HepG2 (cell line): Measurements from ENCODE around the gene CLCA2. TPM values are rescaled to one million over a fixed set of nuclear protein-coding genes. Genes with fewer than 3 reads are reported as not detected.
A peak's percentile ranks its signal among the peaks of the same experiment; 100 is the strongest.

Source experiments
- ATAC-seq: fragments of 200-7000 bp; cut with Tn5 transposase; 3 replicates; pipeline ENCODE4 v1.9.1; 2020; ENCODE audit warnings: mild to moderate bottlenecking, moderate library complexity
- BruUV-seq: library from RNA; stranded (reverse); fragments of 400-500 nt; replicated peaks from 2 replicates; lab custom pipeline; 2021; lab: Mats Ljungman, UMichigan
- CTCF ChIA-PET: fragments of 300-600 bp; formaldehyde crosslinking; extraction: SDS; loops from one replicate; lab custom pipeline; 2021; ENCODE audit warnings: low total read pairs, inconsistent platforms, low intra/inter-chr PET ratio; lab: Yijun Ruan, JAX
- POLR2A ChIA-PET: fragments of 350-600 bp; sonication (Branson Sonifier 250); formaldehyde crosslinking; loops from one replicate; lab custom pipeline; 2020; ENCODE audit warnings: antibody characterized with exemption, inconsistent platforms; lab: Yijun Ruan, JAX
- DNase-seq: peaks from one replicate; pipeline ENCODE4 v3.0.0-alpha.2; 2015; ENCODE audit warnings: low spot score
- FAIRE-seq: peaks from 3 replicates; lab custom pipeline; 2011; peaks lifted over from hg19 to GRCh38; lab: Jason Lieb, UNC
- H2AFZ ChIP-seq: one replicate; pipeline ENCODE4 v1.6.1; 2011; ENCODE audit warnings: low read length, inconsistent platforms
- H3K27ac ChIP-seq: fragments of 300-600 bp; 3 replicates; pipeline ENCODE4 v1.8.0; 2011; ENCODE audit warnings: mixed run types, mild to moderate bottlenecking, mixed read lengths, low read length, inconsistent platforms; ENCODE audit not compliant: insufficient read depth; ENCODE audit errors: extremely low read length
- H3K27me3 ChIP-seq, 2 experiments: fragments of 200-600 bp in 1 of 2; 2 replicates in 1 of 2; 3 replicates in 1 of 2; pipeline versions ENCODE4 v1.6.0 to v1.8.0; 2011; ENCODE audit warnings: low read length in 2 of 2, mild to moderate bottlenecking in 2 of 2, moderate library complexity in 2 of 2, inconsistent platforms in 1 of 2; ENCODE audit not compliant: insufficient read depth in 2 of 2, control insufficient read depth in 1 of 2
- H3K36me3 ChIP-seq, 2 experiments: fragments of 200-600 bp in 1 of 2; replicated peaks in 1 of 2; 2 replicates in 1 of 2; 3 replicates in 1 of 2; pipeline versions ENCODE4 v1.5.1 to v1.8.0; 2011; ENCODE audit warnings: low read length in 2 of 2, inconsistent platforms in 1 of 2; ENCODE audit not compliant: insufficient read depth in 2 of 2, control insufficient read depth in 1 of 2
- H3K4me1 ChIP-seq: 2 replicates; pipeline ENCODE4 v1.5.1; 2012; ENCODE audit warnings: low read length, inconsistent platforms; ENCODE audit not compliant: insufficient read depth
- H3K4me2 ChIP-seq: 2 replicates; pipeline ENCODE4 v1.6.0; 2011; ENCODE audit warnings: low read depth, low read length, inconsistent platforms
- H3K4me3 ChIP-seq, 3 experiments: fragments of 200-600 bp in 1 of 3; sonication (generic), shearing (Covaris generic) in 1 of 3; replicated peaks in 1 of 3; 2 replicates each; pipeline ENCODE4 v1.5.1; 2011 to 2016; ENCODE audit warnings: low read length in 3 of 3, inconsistent platforms in 2 of 3, low read depth in 2 of 3, mild to moderate bottlenecking in 2 of 3, control low read depth in 1 of 3, mixed read lengths in 1 of 3; ENCODE audit not compliant: insufficient read depth in 1 of 3
- H3K79me2 ChIP-seq: one replicate; pipeline ENCODE4 v1.6.1; 2011; ENCODE audit warnings: low read length, inconsistent platforms; ENCODE audit not compliant: insufficient read depth
- H3K9ac ChIP-seq: 2 replicates; pipeline ENCODE4 v1.6.0; 2011; ENCODE audit warnings: mild to moderate bottlenecking, low read depth, low read length, inconsistent platforms; ENCODE audit not compliant: insufficient read depth
- H3K9me3 ChIP-seq: 2 replicates; pipeline ENCODE4 v1.5.1; 2012; ENCODE audit warnings: mild to moderate bottlenecking, low read length
- H4K20me1 ChIP-seq: 2 replicates; pipeline ENCODE4 v1.6.0; 2011; ENCODE audit warnings: inconsistent platforms, mild to moderate bottlenecking, low read length, moderate library complexity; ENCODE audit not compliant: insufficient read depth
- BCL6 ChIP-seq: IDR thresholded peaks from 2 replicates; pipeline ENCODE4 v1.6.1; 2016; ENCODE audit warnings: missing genetic modification reagents, missing compliant biosample characterization
- E2F2 ChIP-seq: sonication (generic); formaldehyde crosslinking; IDR thresholded peaks from 2 replicates; pipeline ENCODE4 v1.4.0; 2020; ENCODE audit warnings: missing genetic modification reagents, borderline replicate concordance
- KMT2B ChIP-seq: IDR thresholded peaks from 2 replicates; pipeline ENCODE4 v1.6.1; 2016; ENCODE audit warnings: missing genetic modification reagents, missing compliant biosample characterization
- TRIM22 ChIP-seq: fragments of 450-650 bp; IDR thresholded peaks from 2 replicates; pipeline ENCODE4 v1.6.1; 2017
- UBTF ChIP-seq: sonication (generic); formaldehyde crosslinking; IDR thresholded peaks from 2 replicates; pipeline ENCODE4 v1.4.0; 2020; ENCODE audit warnings: mild to moderate bottlenecking, missing genetic modification reagents
- ZBTB42 ChIP-seq: sonication (generic); formaldehyde crosslinking; IDR thresholded peaks from 2 replicates; pipeline ENCODE4 v1.5.0; 2020; ENCODE audit warnings: mild to moderate bottlenecking, missing genetic modification reagents
- ZNF224 ChIP-seq: sonication (generic); formaldehyde crosslinking; IDR thresholded peaks from 2 replicates; pipeline ENCODE4 v1.5.0; 2020; ENCODE audit warnings: mild to moderate bottlenecking, missing genetic modification reagents
- ZNF530 ChIP-seq: sonication (generic); formaldehyde crosslinking; IDR thresholded peaks from 2 replicates; pipeline ENCODE4 v1.5.0; 2020; ENCODE audit warnings: low read depth, mild to moderate bottlenecking, missing genetic modification reagents
- ZSCAN20 ChIP-seq: sonication (generic); formaldehyde crosslinking; IDR thresholded peaks from 2 replicates; pipeline ENCODE4 v1.4.0; 2020; ENCODE audit warnings: missing genetic modification reagents, mild to moderate bottlenecking, borderline replicate concordance
- ZSCAN22 ChIP-seq: sonication (generic); formaldehyde crosslinking; IDR thresholded peaks from 2 replicates; pipeline ENCODE4 v1.4.0; 2020; ENCODE audit warnings: mild to moderate bottlenecking, missing genetic modification reagents
- WGBS: methylation state at CpG from one replicate; pipeline ENCODE4 v1.1.6; 2017; ENCODE audit warnings: low lambda C conversion rate; 5-methylcytosine and 5-hydroxymethylcytosine counted together
- in situ Hi-C: cut with HindIII; loops from 2 replicates; pipeline ENCODE4 v1.10.0; 2017; ENCODE audit warnings: low pct_unique_long_range_greater_than_20kb; ENCODE audit not compliant: extremely low pct_ligation_motif_present
- intact Hi-C: fragments of 100-400 bp; cut with micrococcal nuclease; formaldehyde crosslinking; loops from one replicate; pipeline ENCODE4 v1.10.0; 2022; ENCODE audit not compliant: unreplicated experiment
- polyA plus RNA-seq, 8 experiments: library from polyadenylated mRNA; depleted of rRNA in 3 of 8; stranded (reverse) in 7 of 8; unstranded in 1 of 8; fragments of >200 nt; fragmentation: Illumina TruSeq in 4 of 8; extraction: Trizol in 4 of 8; gene quantifications; 2 replicates each; pipeline versions ENCODE4 v1.2.1 to v1.2.3, GENCODE V29; 2011 to 2016; ENCODE audit warnings: low read depth in 4 of 8, missing spikeins in 1 of 8, mixed read lengths in 1 of 8; ENCODE audit not compliant: insufficient read depth in 1 of 8
- total RNA-seq, 5 experiments: library from RNA; depleted of rRNA; stranded (reverse); fragments of >200 nt; fragmentation: Illumina TruSeq; extraction: Trizol; gene quantifications; 2 replicates each; pipeline ENCODE4 v1.2.3, GENCODE V29; 2016; ENCODE audit warnings: low read depth in 1 of 5
- TF ChIP-seq, protein P1 (sequence below): sonication (generic); formaldehyde crosslinking; IDR thresholded peaks from 2 replicates; pipeline ENCODE4 v1.4.0; 2020; ENCODE audit warnings: missing genetic modification reagents, borderline replicate concordance
- TF ChIP-seq, protein P2 (sequence below): sonication (generic); formaldehyde crosslinking; conservative IDR thresholded peaks from 2 replicates; pipeline ENCODE4 v1.8.1; 2023; ENCODE audit warnings: missing genetic modification reagents

Gene CLCA2
- total and polyA plus RNA-seq, 2 of the 13 experiments (the other 11 are each of a cell fraction or from before 2014, with no cell fraction given), result not detected

GRCh38 chr1:86396498-86396890, 27.5 kb upstream of the CLCA2 start:
- no peaks in the 10 kb centered on the region for H4K20me1 ChIP-seq
- CTCF ChIA-PET, result no interaction called here
- BruUV-seq, result no TSS peak
- TF ChIP-seq ZSCAN20, result no peak
- TF ChIP-seq, protein P1, sequence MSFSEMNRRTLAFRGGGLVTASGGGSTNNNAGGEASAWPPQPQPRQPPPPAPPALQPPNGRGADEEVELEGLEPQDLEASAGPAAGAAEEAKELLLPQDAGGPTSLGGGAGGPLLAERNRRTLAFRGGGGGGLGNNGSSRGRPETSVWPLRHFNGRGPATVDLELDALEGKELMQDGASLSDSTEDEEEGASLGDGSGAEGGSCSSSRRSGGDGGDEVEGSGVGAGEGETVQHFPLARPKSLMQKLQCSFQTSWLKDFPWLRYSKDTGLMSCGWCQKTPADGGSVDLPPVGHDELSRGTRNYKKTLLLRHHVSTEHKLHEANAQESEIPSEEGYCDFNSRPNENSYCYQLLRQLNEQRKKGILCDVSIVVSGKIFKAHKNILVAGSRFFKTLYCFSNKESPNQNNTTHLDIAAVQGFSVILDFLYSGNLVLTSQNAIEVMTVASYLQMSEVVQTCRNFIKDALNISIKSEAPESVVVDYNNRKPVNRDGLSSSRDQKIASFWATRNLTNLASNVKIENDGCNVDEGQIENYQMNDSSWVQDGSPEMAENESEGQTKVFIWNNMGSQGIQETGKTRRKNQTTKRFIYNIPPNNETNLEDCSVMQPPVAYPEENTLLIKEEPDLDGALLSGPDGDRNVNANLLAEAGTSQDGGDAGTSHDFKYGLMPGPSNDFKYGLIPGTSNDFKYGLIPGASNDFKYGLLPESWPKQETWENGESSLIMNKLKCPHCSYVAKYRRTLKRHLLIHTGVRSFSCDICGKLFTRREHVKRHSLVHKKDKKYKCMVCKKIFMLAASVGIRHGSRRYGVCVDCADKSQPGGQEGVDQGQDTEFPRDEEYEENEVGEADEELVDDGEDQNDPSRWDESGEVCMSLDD, result no peak
- no peak for TF ChIP-seq UBTF
- no peak for TF ChIP-seq TRIM22
- TF ChIP-seq ZSCAN22 (CRISPR knock-in tag), result no peak
- TF ChIP-seq BCL6 (CRISPR knock-in tag), result no peak
- TF ChIP-seq ZBTB42 (CRISPR knock-in tag), result no peak
- TF ChIP-seq, protein P2, sequence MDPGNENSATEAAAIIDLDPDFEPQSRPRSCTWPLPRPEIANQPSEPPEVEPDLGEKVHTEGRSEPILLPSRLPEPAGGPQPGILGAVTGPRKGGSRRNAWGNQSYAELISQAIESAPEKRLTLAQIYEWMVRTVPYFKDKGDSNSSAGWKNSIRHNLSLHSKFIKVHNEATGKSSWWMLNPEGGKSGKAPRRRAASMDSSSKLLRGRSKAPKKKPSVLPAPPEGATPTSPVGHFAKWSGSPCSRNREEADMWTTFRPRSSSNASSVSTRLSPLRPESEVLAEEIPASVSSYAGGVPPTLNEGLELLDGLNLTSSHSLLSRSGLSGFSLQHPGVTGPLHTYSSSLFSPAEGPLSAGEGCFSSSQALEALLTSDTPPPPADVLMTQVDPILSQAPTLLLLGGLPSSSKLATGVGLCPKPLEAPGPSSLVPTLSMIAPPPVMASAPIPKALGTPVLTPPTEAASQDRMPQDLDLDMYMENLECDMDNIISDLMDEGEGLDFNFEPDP (CRISPR knock-in tag), result no peak
- TF ChIP-seq E2F2 (CRISPR knock-in tag), result no peak
- no peak for TF ChIP-seq ZNF224
- no peak for TF ChIP-seq KMT2B
- TF ChIP-seq ZNF530 (CRISPR knock-in tag), result no peak
- POLR2A ChIA-PET, result no interaction called here
- no peaks in the 10 kb centered on the region for H3K36me3 ChIP-seq
- in situ Hi-C loops (no loop called here), intact Hi-C loops (no loop called here)
- H2AFZ ChIP-seq, result no peak overlapping the region
- peak overlapping the region in 1 of 3 experiments; percentile 17; a peak in 1 of 6 replicates for H3K4me3 ChIP-seq
- no peak overlapping the region for H3K27ac ChIP-seq
- WGBS, result 21% methylated on average over 9 of the region's 9 CpGs
- DNase-seq (no peak), ATAC-seq (no peak), FAIRE-seq (no peak)
- H3K27me3 ChIP-seq, result peaks cover 0 to 7% of the 10 kb centered on the region in 2 experiments; a peak in 3 of 5 replicates
- H3K9me3 ChIP-seq, result no peaks in the 10 kb centered on the region
- H3K4me2 ChIP-seq, result peak overlapping the region; percentile 55; the same call in 1 of the 2 replicates
- H3K79me2 ChIP-seq, result no peaks in the 10 kb centered on the region
- no peak overlapping the region for H3K9ac ChIP-seq
- no peaks in the 10 kb centered on the region for H3K4me1 ChIP-seq
